HG02870 (cell line): Measurements from ENCODE around the gene MCMBP.
"Not testable (repeated sequence)": the region's sequence is repeated elsewhere in the genome, so short reads cannot be mapped to it uniquely, and the experiment has no call there.

ENCODE experiments used
- ATAC-seq: cut with Tn5 transposase; IDR thresholded peaks from one replicate; pipeline ENCODE4 v1.9.1; 2021; ENCODE audit warnings: mild to moderate bottlenecking, moderate library complexity; ENCODE audit not compliant: unreplicated experiment

Gene MCMBP

GRCh38 chr10:119878524-119878923 is 5.9 kb upstream of the MCMBP start:
- no peak for ATAC-seq

DNA sequence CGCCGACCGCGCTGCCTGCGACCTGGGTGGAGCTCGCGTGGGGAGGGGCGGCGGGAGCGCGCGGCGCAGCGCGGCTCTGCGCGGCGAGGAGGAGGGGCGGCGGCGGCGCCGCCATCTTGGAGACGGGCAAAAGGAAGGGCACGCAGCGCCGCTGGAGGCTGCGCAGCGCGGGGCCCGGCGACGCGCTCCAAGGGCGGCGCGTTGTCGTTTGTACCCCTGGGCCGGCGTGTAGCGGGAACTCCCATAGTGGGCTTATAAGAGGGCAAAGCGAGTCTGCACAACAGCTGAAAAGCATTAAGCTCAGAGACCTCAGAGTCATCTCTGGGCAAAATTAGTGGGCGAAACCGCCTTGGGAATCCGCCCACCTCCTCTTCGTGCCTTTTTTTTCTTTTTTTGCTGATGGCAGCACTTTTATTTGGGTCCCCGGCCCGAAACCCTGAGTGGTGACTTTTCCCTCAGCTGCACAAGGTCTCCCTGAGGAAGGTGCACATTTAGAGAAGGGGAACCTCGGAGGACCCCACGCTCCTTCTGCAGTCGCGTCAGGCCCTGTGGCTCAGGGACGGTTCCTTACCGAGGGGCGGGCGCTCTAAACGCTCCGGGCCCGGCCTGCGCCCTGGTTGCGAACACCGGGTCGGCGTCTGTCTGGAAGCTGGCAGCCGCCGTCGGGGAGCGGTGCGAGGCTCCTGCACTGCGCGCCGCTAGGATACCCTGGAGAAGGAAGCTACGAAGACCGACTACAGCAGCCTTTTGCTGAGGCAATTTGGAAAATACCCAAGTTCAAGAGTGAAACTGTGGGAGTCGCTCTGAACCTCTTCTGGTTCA is 428 bp upstream of the MCMBP start:
- peak; percentile 78 for ATAC-seq

DNA sequence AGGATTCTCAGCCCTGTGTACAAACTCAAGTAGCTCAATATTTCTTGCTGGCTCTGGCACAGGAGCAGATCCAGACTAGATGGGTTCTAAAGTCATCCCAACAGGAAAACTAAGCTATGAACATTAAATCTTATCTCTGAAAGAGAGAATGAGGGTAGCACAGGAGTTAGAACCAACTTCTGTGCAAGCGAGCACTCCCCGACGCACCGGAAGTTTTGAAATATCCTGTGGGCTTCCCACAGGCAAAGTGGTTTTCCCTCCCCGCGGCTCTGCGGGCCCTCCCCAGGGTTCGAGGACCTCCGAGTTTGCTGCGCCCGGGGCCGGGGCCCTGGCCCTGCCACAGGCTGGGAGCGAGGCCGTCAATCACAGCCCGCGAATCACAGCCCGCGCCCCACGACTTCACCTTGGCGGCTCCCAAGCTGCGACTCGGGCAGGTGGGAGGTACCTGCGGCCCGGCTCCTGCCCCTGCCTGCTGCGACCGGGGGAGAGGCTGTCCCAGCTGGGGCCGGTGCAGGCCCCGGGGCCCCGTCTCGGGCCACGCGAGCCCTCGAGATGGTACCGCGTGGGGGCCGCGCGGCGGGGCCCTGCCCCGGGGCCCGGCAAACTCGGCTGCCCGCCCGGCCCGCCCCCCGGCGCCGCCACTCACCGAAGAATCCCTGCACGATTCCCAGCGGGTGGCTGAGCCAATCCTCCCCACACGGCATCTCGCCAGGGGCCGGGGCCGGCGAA is 598 bp downstream of the MCMBP start:
- peak; percentile 23 for ATAC-seq

GRCh38 chr10:119869398-119869797 is 3.2 kb downstream of the MCMBP start:
- ATAC-seq, result not testable (repeated sequence)

GRCh38 chr10:119867317-119867716 is 5.3 kb downstream of the MCMBP start:
- ATAC-seq, result no peak

DNA sequence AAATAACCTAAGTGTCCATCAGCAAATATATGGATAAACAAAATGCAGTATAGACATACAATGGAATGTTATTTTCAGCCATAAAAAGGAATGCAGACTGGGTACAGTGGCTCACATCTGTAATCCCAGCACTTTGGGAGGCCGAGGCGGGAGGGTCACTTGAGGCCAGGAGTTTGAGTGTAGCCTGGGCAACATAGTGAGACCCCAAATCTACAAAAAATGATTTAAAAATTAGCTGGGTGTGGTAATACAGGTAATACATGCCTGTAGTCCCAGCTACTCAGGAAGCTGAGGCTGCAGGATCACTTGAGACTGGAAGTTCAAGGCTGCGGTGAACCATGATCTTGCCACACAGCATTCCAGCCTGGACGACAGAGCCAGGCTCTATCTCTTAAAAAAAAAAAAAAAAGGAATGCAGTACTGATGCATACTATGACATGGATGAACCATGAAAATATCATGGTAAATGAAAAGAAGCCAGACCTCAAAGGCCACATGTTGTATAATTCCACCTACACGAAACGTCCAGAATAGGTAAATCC is 6.9 kb downstream of the MCMBP start:
- no peak for ATAC-seq

DNA sequence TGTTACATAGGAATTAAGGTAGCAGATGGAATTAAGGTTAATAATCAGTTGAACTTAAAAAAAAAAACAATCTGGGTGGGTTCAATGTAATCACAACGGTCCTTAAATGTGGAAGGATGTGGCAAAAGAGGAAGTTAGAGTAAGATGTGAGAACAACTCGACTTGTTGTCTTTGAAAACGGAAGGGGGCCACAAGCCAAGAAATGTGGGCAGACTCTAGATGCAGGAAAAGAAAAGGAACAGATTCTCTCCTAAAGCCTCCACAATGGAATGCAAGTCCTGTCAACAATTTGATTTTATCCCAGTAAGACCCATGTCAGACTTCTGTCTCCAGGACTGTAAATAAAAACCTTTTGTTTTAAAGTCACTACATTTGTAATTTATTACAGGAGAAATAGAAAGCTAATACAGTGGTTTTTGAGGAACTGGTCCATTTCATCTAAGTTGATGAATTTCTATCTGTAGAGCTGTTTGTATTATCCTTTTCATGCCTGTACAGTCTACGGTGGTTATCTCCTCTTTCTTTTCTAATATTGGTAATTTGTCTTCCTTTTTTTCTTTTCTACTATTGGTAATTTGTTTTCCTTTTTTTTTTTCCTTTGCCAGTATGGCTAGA is 8.6 kb downstream of the MCMBP start:
- ATAC-seq, result no peak

DNA sequence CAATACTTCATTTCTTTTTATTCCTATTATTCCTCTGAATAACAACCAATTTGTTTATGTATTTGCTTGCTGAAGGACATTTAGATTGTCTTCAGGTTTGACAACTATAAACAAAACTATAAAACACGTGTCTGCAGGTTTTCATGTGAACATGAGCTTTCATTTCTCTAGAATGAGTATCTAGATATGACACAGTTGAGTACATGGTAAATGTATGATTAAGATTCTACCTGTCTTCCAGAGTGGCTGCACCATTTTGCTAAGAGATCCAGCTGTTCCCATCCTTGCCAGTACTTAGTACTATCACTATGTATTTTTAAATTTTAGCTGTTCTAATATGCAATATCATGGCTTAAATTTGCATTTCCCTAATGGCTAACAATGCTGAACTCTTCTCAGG is 10.1 kb downstream of the MCMBP start:
- ATAC-seq, result no peak

DNA sequence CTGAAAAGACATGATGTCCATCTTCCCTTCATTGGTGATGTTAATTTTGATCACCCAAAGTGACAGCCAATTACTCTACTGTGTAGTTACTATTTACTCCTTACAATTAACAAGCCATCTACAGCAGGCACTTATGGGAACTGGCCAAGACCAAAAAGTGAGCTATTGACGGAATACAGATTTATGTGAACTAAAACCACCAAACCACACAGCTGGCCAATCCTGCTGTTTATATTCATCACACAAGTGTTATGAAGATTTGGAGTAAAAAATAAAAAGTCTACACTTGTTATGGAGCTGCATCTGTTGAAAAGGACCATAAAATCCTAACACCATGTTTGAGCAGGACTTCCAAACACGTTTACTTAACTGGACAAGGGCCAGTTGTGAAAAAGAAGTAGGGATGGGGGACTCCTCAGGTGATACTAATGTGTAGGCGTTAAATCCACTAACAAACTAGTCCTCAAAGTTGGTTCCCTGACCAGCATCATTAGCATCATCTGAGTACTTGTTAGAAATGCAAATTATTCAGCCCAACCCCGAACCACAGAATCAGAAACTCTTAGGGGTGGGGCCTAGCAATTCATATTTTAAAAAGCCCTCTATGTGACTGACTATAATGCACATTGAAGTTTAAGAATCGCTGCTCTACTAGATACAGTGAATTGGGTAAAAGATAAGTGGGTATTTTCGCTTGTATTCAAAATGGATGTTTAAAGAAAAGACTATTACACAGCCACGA is 11.6 kb downstream of the MCMBP start:
- ATAC-seq, result peak; percentile 58

GRCh38 chr10:119859420-119860258 is 13.0 kb downstream of the MCMBP start:
- ATAC-seq, result no peak

DNA sequence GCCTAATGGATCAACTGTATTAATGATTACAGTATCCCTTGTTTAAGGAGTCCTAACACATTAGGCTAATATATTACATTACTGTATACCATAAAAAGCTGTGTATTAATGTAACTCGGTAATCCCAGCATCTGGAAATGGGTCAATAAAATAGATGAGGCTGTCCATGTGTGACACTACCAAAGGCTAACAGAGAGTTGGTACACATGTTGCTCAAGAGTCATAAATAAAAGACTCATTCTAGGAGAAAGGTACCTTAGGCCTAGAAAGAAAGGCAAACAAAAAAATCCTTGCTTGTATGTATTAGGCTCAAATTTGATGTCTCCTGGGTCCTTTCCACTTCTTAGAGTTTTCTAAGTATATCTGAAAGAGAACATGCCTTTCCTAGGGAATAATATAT is 14.6 kb downstream of the MCMBP start:
- ATAC-seq, result no peak

DNA sequence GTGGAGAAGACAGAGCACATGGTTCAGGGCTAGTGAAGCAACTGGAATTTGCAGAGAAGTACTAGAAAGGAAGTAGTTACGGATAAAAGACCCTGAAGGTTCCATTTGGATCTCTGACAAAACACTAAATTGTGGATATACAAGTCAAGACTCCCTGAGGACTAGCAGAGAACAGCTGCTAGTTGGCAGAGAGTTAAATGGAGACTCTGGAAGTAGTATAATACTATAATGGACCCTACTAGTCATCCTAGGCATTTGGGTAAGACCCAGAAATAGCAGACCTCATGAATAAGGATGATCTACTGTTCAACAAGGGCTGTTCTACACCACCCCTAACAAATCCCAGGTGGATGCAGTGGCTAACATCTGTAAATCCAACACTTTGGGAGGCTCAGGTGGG is 19.1 kb downstream of the MCMBP start:
- ATAC-seq, result no peak

- no peak for ATAC-seq
Measured at GRCh38 chr10:119852822-119853221, 19.8 kb downstream of the MCMBP start.

DNA sequence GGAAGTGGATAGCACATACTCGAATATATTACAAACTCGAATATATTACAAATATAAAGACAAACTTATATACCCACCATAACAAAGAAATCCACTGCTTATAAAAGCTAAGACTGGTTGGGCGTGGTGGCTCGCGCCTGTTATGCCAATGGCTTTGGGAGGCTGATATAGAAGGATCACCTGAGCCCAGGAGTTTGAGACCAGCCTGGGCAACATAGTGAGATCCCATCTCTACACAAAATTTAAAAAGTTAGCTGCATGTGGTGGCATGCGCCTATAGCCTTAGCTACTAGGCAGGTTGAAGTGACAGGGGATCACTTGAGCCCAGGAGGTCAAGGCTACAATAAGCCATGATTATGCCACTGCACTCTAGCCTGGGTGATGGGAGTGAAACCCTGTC is 20.4 kb downstream of the MCMBP start:
- ATAC-seq, result no peak

DNA sequence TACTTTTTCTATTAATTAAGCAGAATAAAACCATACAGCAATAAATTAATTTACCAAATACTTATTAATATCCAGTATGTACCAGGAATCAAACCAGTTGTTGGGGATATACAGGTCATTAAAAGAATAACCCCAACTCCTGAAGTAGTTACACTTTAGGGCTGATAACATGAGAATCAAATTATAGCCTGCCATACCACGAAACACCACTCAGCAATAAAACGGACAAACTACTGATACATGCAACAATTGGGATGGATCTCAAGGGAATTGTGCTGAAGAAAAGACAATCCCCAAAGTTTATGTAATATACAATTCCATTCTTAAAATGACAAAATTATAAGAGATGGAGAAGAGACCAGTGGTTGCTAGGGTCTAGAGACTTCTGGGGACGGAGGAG is 22.7 kb downstream of the MCMBP start:
- ATAC-seq, result no peak

DNA sequence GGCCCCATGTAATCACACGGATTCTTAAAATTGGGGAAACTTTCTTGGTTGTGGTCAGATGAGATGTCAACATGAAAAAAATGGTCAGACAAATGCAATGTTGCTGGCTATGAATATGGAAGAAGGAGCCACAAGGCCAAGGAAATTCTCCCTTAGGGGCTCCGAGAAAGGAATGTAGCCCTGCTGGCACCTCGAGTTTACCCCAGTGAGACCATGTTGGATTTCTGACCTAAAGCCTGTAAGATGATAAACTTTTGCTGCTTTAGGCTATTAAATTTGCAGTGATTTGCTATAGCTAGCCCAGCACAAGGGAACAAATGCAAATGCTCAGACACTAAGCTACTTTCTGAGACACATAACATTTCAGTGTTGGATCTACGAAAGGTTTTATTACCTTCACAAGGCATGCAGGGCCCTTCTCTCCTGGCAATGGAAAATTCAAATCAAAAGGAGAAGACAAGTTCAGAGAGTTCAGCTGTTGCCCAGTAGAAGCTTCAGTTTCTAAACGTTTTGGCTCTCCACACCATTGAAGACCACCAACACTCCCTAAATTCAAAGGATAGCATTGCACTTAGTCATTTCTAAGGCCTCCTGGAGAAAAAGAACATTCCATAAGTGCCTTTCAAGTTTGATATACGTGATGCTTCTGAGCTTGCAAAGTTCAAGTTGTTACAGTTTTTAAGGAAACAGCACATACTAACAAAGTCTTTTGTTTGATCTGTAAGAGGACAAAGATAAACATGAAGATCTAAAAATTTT is 23.4 kb downstream of the MCMBP start:
- ATAC-seq, result no peak

DNA sequence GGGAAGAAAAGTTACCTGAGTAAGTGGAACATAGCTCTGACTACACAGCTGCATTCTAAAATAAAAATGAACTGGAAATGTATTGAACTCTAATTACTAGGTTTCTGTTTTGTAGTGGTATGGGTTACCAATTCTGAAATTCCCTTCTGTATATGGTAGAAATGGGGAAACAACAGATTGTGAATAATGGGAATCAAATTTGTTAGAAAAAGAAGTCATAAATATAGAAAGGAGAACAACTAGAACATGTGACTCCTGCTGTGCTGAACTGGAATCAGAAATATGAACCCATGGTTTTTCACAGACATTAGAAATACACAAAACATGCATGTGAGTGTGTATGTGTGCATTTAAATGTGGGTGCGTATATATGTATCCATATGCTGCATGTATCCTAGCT is 27.0 kb downstream of the MCMBP start:
- ATAC-seq, result no peak

DNA sequence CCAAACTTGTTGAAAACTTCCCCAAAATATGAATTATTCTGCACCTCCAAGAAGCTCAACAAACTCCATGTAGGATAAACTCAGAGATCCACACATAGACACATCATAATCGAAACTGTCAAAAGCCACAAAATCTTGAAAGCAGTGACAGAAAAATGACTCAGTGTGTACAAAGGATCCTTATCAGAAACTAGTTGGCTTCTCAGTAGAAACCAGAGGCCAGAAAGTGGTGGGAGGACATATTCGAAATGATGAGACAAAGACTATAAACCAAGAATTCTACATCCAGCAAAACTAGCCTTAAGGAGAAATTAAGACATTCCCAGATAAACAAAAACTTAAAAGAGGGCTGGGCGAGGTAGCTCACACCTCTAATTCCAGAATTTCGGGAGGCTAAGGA is 38.5 kb downstream of the MCMBP start:
- no peak for ATAC-seq

DNA sequence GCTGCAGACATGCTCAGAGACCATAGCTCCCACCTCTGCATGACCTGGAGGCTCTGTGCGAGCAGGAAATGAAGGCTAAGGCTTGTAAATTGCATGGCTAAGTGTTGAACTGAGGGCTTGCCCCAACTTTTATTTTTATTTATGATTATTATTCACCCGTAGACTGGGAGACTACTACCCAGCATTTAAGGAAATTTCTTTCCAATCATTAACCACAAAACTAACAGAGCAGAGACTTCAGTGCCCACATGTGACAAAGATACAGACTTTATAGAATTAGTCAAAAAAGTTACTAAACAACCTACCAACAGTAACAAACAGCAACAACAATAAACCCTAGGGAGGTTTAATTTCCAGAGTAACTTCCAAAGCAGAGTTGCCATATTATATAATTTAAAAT is 39.7 kb downstream of the MCMBP start:
- ATAC-seq, result no peak
